GM18951 (cell line): ENCODE measurements around the gene CALML6.

Experiments used
- POLR2A ChIP-seq: IDR thresholded peaks from 4 replicates; pipeline ENCODE4 v1.6.1; 2011; ENCODE audit warnings: mild to moderate bottlenecking; ENCODE audit not compliant: insufficient read length, insufficient read depth; ENCODE audit errors: extremely low read depth
- in situ Hi-C: fragments of 300-500 bp; cut with MboI; formaldehyde crosslinking; loops from one replicate; pipeline ENCODE4 v1.12.0; 2022; ENCODE audit warnings: low sequenced_read_pairs, mixed read lengths, inconsistent platforms; ENCODE audit not compliant: unreplicated experiment

Gene CALML6

DNA sequence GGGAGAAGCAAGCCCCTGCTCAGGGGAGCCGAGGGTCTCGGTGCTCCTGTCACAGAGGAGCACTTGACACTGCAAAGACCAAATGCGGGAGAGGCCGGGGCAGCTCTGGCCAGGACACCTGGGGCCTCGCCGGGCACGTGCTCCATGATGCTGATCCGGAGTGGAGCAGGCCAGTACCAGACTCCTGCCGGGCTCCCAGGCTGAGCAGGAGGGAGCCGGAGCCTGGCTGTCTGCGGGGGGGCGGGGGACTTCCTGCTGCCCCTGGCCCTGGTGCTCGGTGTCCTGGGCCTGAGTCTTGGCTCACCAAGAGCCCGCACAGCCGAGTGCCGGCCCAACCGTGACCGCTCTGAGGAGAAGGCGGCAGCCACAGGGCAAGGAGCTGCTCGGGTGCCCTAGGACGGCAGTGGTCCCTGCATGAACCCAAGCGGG, 42.5 kb downstream of the CALML6 start:
- TF ChIP-seq POLR2A, result no peak
- in situ Hi-C loops, result no loop called here

DNA sequence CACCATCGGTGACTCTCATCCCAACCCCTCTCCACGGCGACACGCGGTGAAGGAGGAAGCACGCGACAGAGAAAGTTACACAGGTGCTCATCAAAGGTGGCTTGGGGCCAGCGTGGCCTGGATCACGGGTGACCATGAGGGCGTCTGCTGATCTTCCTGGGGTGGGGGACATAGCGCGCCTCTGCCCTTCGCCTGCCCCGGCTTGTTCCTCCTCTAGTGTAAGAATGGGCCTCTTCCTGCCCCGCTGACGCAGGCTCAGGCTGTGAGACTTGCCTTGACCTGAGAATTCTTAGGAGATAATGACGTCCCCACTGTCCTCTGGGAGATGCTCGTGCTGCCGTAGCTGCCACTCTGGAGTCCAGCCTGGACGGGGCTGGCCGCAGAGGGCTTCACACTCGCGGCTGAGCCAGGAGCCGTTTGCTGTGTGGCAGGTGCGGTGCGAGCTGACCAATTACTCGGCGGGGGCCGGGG, 43.0 kb downstream of the CALML6 start:
- in situ Hi-C loops, result no loop called here

GRCh38 chr1:1959459-1959839, 44.4 kb downstream of the CALML6 start:
- no peak for TF ChIP-seq POLR2A
- in situ Hi-C loops, result no loop called here

More for the DNA sequence above, 43.0 kb downstream of the CALML6 start:
- TF ChIP-seq POLR2A, result no peak

- no peak for TF ChIP-seq POLR2A
- in situ Hi-C loops, result no loop called here
These were observed 44.9 kb downstream of the CALML6 start for GRCh38 chr1:1959840-1960479.

GRCh38 chr1:1960480-1961196, 45.6 kb downstream of the CALML6 start:
- in situ Hi-C loops, result no loop called here
- no peak for TF ChIP-seq POLR2A

DNA sequence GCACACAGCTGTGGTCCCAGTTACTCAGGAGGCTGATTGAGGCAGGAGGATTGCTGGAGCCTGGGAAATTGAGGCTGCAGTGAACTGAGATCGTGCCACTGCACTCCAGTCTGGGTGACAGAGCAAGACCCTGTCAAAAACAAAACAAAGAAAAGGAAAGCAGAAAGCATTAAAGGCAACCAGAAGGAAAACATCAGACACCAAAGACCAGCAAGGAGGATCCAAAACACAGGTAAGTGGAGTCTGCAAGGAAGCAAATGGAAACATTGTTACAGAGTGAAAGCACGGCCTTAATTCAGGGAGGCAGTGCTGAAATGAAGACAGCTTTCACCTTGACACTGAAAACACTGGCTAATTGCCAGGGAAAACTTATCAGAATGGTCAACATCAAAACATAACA, 47.7 kb downstream of the CALML6 start:
- in situ Hi-C loops, result no loop called here

DNA sequence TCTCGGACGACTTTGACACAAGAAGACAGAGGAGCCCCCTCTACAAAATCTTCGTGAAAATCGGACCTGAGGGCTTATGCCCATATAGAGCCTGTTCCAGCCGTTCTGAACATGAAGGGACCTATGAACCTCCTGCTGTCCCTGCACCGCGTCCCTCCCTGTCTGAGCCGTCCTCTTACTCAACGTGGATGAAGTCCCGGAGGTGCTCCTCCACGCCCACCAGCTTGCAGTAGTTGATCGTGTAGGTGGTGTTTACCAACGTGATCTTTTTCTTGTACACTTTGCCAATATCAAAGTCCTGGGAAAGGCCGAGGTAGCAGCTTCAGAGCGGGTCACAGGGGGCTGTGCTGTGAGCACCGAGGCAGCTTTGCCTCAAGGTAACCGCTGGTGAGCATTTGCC, 48.5 kb downstream of the CALML6 start:
- in situ Hi-C loops, result no loop called here
- no peak for TF ChIP-seq POLR2A

More for the DNA sequence above, 47.7 kb downstream of the CALML6 start:
- TF ChIP-seq POLR2A, result no peak

DNA sequence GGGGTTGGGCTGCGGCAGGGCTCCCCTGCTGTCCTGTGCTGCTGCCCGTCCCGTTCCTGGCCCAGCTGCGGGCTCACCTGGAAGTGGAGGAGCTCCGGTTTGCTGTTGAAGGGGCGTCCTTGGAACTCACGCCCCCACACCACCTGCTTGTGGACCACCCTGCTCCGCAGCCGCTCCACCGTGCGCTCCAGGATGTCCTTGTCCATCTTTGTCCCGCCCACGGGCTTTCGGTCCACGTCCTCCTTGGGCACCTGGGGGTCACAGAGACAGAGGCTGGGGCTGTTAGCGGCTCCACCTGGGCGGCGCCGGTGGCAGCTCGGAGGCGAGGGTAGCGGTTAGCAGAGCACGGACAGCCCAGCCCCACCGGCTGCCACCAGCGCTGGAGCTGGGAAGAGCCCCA, 49.8 kb downstream of the CALML6 start:
- in situ Hi-C loops, result no loop called here
- no peak for TF ChIP-seq POLR2A

- in situ Hi-C loops, result no loop called here
These were observed 50.5 kb downstream of the CALML6 start for GRCh38 chr1:1965546-1965945.

DNA sequence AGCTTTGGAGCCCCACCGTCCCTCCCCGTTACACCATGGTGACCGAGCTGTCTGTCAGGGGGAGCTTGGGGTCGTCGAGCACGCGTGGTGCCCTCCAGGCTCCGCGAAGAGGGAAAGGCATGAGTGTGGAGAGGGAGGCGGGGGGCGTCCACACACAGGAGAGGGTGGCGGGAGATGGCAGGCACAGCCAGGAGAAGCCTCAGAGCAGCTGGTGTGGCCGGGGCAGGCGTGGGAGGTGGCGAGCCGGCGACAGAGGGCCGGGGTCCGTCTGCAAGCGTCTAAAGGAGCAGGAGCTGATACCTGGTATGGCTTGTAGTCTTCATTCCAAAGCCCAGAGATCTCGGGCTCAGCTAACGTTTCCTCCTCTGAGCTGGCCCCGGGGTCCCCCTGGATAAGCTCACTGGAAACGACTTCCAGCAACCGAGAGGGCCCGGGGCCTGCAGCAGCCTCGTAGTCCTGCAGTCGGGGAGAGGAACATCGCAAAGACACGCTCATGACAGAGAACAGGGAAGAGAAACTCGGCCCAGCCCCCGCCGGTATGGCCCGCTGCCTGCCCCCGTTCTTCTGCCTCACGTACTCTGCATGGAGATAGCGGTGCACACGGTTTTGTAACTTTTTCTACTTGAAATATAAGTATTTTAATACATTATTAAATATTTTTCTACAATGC, 51.1 kb downstream of the CALML6 start:
- TF ChIP-seq POLR2A, result no peak
- in situ Hi-C loops, result no loop called here

More at GRCh38 chr1:1965546-1965945, 50.5 kb downstream of the CALML6 start:
- TF ChIP-seq POLR2A, result no peak
